ENCODE results near the gene ATP9B.
"Not testable (repeated sequence)": the region's sequence is repeated elsewhere in the genome, so short reads cannot be mapped to it uniquely, and the experiment has no call there.

ATP9B gene

GRCh38 chr18:79071503-79072210, 2.5 kb downstream of the ATP9B start:
- no peak for DNase-seq (ENCODE audit: low spot score)

- not testable (repeated sequence) for DNase-seq (ENCODE audit: low spot score)
Observed at GRCh38 chr18:79072655-79073054, 3.5 kb downstream of the ATP9B start.

- no peak for DNase-seq (ENCODE audit: low spot score)
Observed at GRCh38 chr18:79077181-79077580, 8.0 kb downstream of the ATP9B start.

GRCh38 chr18:79078791-79079190, 9.6 kb downstream of the ATP9B start:
- DNase-seq (ENCODE audit: low spot score), result not testable (repeated sequence)

GRCh38 chr18:79092874-79093273, 23.7 kb downstream of the ATP9B start:
- no peak for DNase-seq (ENCODE audit: low spot score)

- no peak for DNase-seq (ENCODE audit: low spot score)
Observed at GRCh38 chr18:79093986-79094385, 24.8 kb downstream of the ATP9B start.

- no peak for DNase-seq (ENCODE audit: low spot score)
Observed at GRCh38 chr18:79095216-79095615, 26.0 kb downstream of the ATP9B start.

- no peak for DNase-seq (ENCODE audit: low spot score)
Observed at GRCh38 chr18:79100944-79101343, 31.8 kb downstream of the ATP9B start.

- DNase-seq (ENCODE audit: low spot score), result no peak
Observed at GRCh38 chr18:79102886-79103285, 33.7 kb downstream of the ATP9B start.

GRCh38 chr18:79104137-79104536, 34.9 kb downstream of the ATP9B start:
- no peak for DNase-seq (ENCODE audit: low spot score)

- no peak for DNase-seq (ENCODE audit: low spot score)
Observed at GRCh38 chr18:79105455-79105854, 36.3 kb downstream of the ATP9B start.

GRCh38 chr18:79106084-79106483, 36.9 kb downstream of the ATP9B start:
- no peak for DNase-seq (ENCODE audit: low spot score)

GRCh38 chr18:79107886-79108285, 38.7 kb downstream of the ATP9B start:
- no peak for DNase-seq (ENCODE audit: low spot score)

- DNase-seq (ENCODE audit: low spot score), result no peak
Observed at GRCh38 chr18:79108549-79109215, 39.5 kb downstream of the ATP9B start.

GRCh38 chr18:79111483-79111882, 42.3 kb downstream of the ATP9B start:
- no peak for DNase-seq (ENCODE audit: low spot score)

- no peak for DNase-seq (ENCODE audit: low spot score)
Observed at GRCh38 chr18:79117385-79117784, 48.2 kb downstream of the ATP9B start.

GRCh38 chr18:79117788-79118187, 48.6 kb downstream of the ATP9B start:
- no peak for DNase-seq (ENCODE audit: low spot score)

- no peak for DNase-seq (ENCODE audit: low spot score)
Observed at GRCh38 chr18:79118797-79119196, 49.6 kb downstream of the ATP9B start.

- no peak for DNase-seq (ENCODE audit: low spot score)
Observed at GRCh38 chr18:79121746-79122474, 52.7 kb downstream of the ATP9B start.

GRCh38 chr18:79123948-79124347, 54.8 kb downstream of the ATP9B start:
- no peak for DNase-seq (ENCODE audit: low spot score)

GRCh38 chr18:79129120-79129519, 59.9 kb downstream of the ATP9B start:
- no peak for DNase-seq (ENCODE audit: low spot score)

GRCh38 chr18:79133724-79134123, 64.5 kb downstream of the ATP9B start:
- no peak for DNase-seq (ENCODE audit: low spot score)

GRCh38 chr18:79135924-79136323, 66.7 kb downstream of the ATP9B start:
- no peak for DNase-seq (ENCODE audit: low spot score)

All from CD4-positive, alpha-beta T cell treated with Interleukin-2 at 100 ng/mL for 4 hours (primary cell).